ENCODE measurements around the gene ETV5.

DNA sequence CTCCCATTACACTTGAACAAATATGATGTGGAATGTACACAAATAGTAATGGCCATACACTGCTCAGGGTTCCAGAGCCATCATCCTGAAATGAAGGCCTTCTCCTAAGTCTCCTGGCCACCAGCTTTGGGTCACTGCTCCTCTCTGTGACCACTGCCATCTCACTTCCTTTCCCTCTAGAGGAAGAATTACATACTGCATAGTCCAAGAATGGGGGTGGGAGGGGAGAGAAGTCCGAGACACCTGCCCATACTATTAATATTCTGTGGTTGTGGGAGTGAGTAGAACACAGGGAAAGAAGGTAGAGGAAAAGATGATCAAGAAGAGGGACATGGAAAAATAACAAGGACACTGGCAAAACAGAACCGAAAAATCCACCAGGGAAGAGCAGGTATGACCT lies 20.6 kb downstream of the ETV5 start:
- TF ChIP-seq, protein P1, sequence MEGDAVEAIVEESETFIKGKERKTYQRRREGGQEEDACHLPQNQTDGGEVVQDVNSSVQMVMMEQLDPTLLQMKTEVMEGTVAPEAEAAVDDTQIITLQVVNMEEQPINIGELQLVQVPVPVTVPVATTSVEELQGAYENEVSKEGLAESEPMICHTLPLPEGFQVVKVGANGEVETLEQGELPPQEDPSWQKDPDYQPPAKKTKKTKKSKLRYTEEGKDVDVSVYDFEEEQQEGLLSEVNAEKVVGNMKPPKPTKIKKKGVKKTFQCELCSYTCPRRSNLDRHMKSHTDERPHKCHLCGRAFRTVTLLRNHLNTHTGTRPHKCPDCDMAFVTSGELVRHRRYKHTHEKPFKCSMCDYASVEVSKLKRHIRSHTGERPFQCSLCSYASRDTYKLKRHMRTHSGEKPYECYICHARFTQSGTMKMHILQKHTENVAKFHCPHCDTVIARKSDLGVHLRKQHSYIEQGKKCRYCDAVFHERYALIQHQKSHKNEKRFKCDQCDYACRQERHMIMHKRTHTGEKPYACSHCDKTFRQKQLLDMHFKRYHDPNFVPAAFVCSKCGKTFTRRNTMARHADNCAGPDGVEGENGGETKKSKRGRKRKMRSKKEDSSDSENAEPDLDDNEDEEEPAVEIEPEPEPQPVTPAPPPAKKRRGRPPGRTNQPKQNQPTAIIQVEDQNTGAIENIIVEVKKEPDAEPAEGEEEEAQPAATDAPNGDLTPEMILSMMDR (conservative IDR thresholded peaks at IDR 0.05; ENCODE audit: low read depth, low read length) = no peak
- no peak for TF ChIP-seq EZH2 (IDR thresholded peaks at IDR 0.05; ENCODE audit: borderline replicate concordance, low read depth, low read length, poor library complexity, severe bottlenecking)

Measured in A673 (cell line).